NCI-H748 (cell line): Measurements from ENCODE around the gene RCAN1.

Experiments
- DNase-seq: peaks from one replicate; lab custom pipeline; 2025; ENCODE audit not compliant: unreplicated experiment; lab: John Stamatoyannopoulos, UW

The RCAN1 gene

DNA sequence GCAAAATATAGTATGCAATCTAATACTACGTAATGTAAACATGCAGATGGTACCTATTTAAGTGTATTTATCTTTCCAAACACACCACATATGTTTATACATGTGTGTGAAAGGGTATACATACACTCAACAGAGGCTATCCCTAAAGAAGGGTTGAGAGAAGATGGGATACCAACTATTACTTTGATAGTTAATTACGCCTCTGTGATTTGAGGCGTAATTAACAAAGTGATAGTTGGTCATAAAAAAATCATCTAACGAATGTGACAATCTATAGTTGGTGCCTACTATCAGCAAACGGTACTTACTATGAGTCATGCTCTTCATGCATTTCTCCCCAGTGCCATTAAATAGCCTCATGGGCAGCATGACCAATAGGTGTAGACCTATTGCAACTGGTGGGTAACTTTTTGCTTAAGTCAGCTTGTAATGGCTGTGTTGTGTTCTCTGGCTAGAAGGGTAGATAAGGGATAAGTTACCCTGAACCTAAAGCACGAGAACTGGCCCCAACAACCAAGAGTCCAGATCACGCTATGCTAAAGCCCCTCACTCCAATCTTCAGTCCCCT, 15.3 kb downstream of the RCAN1 start:
- peak; percentile 86 for DNase-seq

DNA sequence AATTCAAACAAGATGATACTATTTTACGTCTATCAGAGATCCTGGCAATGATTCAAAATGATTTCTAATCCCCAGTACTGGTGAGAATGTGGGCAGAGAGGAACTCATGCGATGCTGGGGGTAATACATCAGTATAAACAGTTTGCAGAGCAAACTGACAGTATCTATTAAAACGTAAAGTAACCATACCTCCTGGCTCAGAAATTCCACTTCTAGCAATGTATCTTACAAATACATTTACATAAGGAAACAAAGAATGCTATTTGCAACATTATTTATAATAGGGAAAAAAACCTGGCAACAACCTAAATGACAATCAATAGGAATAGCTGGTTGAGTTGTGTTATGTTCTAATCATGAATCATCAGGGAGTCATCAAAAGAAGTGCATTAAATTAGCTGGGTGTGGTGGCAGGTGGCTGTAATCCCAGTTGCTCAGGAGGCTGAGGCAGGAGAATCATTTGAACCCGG, 15.9 kb downstream of the RCAN1 start:
- DNase-seq: peak; percentile 96

DNA sequence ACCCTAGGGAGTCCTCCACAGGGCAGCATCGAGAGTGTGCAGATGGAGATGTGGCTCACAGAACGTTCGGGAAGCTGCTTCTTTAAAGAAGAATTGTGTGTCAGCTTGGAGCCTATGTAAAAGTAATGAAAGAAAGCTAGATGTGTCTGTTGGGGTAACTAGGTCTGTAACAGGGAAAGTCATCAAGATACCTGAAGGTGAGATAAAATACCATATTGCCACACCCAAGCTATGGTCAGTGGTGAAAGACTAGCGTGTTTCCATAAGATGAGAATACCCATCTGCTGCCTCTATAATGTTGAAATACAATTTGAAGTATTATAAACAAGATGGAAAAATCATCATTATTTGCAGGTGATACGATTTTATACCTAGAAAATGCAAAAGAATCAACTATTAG, 17.5 kb downstream of the RCAN1 start:
- DNase-seq: no peak

DNA sequence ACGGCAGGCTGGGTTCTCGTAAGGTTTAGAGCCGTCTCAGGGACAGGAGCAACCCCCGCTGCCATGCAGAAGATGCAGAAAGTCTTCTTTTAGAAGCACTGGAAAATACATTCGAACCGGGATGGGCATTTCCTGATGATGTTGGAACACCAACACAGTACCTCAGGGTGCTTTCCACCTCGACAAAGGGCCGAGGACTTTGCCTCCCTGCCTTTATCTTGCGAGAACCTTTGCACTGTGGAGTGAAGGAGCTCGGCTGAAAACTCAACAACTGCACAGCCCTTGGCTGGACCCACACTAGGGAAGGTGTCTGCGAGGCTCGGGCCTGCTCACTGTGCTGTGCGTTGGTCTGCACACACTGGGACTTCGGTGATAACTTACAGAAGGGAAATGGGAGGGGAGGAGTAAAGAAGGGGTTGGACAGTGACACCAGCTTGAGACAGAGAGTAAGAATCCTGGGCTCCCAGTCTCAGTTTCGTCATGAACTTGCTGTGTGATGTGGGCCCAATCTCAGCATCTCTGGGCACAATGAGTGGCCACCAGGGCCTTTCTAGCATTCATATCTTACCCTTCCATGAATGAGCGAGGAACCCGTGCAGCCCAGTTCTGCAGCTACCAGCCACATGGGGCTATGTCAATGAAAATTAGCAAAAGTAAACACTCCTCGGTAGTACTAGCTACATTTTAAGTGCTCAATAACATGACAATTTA, 18.2 kb downstream of the RCAN1 start:
- DNase-seq: peak; percentile 56

DNA sequence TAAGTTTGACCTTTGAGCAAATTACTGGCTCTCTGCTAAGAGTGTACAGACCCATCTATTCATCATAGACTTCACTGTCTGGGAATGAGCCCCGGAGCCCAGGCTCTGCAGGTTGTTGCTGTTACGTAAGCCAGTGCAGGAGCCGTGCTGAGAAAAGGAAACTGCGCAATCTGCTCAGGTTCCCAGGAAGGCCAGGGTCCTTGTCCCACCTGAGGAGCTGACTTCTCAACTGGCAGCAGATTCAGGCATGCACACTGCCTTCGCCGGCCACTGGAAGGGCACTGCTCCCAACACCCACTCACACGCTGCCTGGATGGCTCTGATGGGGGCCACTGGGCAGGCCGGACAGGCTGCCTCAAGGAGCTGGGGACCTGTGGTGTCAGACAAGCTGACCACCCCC, 19.5 kb downstream of the RCAN1 start:
- no peak for DNase-seq

DNA sequence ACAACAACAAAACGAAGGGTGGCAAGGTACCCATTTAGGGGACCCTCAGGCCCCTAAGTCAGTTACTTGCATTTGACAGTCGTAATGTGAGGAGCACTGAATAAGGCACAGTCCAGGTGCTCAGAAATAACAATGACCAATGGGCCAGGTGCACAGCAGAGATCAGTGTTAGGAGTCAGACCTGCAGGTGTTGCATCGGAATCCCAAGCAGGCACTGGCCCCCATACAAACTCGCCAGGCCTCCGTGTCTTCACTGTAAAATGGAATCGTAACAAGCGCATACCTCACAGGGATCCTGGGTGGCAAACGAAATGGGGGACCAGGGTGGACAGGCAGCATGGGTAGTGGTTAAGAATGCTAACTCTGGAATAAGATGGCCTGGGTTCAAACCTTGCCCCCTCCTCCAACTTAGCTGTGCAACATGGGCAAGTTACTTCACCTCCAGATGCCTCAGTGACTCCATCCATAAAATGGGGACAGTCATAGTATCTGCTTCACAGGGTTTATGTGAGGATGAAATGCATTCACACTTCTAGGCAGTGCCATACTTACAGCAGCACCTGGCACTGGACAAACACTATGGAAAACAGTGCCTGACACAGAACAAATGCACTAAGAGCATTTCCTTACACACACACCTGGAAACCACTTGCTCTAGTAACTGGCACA, 20.2 kb downstream of the RCAN1 start:
- DNase-seq: peak; percentile 53

DNA sequence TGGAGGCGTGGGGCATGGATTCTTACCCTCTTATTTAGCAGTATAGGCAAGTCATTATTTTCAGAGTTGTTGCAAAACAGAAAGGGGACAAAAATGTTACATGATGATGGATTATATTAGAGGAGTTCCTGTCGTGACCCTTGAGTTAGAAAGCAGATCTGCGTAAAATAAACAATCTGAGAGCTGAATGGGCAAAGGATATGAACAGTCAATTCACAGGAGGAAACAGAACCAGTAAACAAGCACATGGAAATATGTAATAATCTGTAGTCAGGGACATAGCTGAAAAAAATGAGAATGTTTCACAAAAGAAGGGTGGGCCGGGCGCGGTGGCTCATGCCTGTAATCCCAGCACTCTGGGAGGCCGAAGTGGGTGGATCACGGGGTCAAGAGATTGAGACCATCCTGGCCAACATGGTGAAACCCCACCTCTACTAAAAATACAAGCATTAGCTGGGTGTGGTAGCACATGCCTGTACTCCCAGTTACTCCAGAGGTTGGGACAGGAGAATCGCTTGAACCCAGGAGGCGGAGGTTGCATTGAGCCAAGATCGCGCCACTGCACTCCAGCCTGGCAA, 20.9 kb downstream of the RCAN1 start:
- DNase-seq: peak; percentile 25

DNA sequence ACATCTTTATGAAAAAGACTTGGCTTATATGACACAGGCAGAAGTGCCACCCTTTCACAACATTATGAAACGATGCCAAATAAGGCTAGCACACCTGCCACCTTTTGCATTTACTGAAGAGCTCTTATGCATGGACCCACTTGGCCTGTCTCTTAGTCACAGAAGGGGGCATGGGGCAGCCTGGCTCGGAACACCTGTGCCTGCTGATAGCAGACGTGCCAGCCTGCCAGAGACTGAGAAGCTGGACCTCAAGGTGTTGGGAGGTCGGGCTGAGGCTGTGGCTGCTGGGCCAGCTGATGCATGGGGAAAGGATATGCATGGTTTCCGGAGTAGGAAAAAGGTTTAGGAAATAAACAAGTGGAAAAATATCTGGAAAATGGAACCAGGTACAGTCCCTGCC, 21.5 kb downstream of the RCAN1 start:
- peak; percentile 96 for DNase-seq

DNA sequence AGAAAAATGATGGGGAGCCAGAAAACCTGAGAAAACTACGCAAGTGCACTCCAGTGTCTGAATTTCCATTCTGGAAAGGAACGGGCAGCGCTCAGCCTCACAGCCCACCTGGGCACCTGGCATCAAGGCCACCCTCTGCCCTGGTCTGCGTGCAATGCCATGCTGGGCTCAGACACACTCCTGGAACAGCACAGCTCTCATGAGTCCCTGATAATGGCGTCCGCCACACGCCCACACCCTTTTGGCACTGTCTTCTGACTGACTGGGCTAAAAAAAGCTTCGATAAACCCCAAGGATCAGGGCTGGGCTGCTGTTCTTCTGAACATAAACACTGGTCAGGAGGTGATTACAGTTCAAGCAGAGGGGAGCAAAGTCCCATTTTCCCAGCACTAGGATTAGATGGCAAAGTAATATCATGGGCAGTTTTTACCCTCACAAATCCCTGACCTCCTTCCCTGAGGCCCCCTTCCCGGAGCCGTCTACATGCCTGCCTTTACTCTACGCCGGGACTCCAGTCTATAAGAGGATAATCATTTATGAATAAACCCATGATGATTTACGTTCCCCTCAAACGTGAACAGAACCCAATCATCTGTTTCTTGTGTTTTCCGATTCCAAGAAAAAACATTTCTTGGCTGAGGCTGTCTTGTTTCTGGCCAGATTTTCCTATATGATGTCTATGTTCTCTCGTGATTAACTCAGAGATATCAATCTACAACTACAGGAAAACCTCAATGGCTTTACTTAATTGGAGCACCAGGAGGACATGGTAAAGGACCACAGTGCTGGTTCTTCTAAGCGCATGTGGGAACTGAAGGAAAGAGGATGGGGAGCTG, 22.6 kb downstream of the RCAN1 start:
- peak; percentile 49 for DNase-seq

DNA sequence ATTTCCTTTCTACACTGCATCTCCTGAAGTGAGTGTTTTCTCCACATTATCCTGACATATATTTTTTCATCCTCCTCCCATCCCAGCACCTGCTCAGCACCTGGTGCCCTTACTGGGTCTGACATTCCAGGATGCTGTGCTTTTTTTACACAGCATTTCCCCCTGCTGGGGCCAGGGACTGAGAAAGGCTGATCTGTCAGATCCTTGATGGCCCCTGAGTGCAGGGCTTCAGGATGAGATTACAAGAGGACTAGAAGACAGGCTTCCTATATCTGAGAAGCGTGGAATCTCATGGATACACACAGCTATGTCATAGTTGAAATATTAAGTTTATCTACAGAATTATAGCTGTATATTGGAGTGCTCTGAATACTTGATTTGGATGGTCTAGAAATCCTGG, 24.4 kb downstream of the RCAN1 start:
- DNase-seq: peak; percentile 83

DNA sequence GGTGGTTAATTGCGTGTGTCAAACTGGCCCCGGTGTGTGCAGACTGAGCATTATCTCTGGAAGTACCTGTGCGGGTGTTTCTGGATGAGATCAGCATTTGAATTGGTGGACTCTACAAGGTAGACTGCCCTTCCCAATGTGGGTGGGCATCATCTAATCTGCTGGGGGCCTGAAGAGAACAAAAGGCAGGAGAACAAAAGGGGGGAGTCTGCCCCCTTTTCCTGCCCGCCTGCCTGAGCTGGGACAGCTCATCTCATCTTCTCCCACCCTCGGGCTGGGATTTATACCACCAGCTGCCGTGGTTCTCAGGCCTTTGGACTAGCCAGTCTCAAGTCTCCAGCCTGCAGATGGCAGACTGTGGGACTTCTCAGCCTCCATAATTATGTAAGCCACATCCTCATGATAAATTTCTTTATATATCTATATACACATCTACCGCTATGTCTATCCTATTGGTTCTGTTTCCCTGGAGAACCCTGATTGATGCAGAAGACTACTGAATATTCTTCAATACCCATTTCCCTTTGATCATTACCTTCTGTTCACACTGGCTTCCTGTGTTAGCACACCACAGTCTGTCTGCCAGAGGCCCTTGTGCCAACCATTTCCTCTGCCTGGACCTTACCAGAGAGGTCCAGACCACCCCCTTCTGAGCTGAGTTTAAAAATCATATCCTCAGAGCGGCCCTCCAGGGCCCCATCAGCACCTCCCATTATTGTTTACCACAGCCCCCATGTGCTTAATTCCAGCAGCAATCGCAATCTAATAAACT, 25.2 kb downstream of the RCAN1 start:
- DNase-seq: peak; percentile 73

DNA sequence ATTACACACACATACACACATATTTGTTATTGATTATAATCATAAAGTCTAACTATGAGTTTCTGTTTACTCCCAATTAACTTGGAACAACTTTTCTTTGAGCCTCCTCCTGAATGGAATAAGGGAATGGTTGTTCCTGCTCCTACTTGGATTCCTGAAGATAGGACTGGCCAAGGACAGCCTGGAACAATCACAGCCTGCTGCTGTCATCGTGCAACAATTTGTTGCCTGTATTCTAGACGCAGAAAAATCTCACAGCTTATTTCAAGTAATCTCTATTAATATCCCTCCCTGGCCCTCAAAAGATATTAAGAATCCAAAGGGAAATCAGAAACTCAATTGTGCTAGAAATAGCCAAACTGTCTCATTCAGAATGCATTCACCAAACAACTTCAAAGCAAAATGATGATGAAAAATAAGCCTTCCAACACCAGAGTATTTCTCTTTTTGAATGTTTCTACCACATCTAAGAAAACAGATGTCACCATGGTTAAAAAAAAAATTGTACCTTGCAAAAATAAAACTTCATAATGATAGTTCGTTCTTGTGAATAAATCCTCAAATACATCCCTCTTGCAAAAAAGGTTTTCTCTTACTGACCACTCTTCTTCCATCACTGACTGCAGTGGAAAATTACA, 30.9 kb downstream of the RCAN1 start:
- no peak for DNase-seq

DNA sequence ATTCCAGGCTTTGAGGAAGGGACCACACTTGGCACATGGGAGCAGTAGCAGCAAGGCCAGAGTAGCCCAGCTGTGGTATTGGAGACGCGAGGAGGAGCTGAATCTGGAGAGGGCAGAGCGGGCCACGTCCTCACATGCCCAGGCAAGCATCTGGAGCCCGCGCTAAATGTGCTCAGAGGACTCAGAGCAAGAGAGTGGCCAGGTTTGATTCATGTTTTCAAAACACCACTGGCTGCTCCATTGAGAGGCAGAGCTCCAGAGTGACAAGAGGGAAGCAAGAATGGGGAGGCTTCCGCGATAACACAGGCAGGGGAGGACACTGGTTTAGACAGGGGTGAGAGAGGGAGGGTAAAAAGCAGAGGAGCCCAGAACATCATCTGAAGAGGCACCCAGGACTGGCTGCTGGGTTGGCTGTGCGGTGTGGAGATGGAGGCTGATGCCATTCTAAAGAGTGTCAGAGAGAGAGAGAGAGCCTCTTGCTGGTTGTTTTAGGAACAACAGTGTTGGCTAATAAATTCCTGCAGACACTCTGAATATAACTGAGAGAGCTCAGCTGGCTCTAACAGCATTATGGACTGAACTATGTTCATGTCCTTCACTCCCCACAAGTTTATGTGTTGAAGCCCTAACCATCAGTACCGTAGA, 32.3 kb downstream of the RCAN1 start:
- DNase-seq: peak; percentile 47

DNA sequence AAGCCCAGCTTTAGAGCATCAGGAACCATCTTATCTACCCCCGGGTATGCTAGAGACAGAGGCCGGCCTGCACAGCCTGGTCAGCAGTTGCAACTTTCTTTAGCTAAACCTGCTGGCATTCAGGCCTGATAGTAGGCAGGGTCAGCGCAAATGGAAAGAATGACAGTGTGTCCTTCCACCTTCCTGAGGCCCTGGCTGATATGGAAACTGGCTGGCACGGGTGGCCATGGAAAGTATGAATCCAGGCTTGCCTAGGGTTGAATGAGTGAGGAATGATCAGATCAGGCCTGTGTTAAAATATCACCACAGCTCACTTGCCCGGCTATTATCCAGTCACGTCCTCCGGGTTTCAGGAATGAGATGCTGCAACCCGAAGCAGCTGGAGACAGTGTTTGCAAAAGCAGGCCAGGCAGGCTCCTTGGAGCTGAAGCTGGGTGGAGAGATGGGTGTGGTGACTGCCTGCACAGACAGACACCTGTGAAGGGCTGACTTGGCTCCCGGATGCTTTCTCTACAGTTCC, 34.7 kb downstream of the RCAN1 start:
- DNase-seq: peak; percentile 79

DNA sequence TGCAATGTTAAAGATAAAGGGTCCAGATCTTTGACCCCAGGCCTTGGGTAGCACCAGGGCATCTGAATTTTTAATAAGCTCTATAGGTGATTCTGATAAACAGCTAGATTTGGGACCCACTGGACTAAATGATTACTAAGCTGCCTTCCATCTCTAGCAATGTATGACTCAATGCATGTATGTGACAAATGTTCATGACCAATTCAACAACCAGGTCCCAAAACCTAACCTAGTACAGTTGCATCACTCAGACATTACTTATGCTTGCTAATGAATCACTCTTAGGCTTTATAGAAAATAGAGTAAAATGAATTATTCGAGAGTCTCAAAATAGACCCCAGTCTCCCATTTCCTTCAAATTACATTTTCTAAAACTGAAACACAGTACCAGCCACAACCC, 35.5 kb downstream of the RCAN1 start:
- no peak for DNase-seq

DNA sequence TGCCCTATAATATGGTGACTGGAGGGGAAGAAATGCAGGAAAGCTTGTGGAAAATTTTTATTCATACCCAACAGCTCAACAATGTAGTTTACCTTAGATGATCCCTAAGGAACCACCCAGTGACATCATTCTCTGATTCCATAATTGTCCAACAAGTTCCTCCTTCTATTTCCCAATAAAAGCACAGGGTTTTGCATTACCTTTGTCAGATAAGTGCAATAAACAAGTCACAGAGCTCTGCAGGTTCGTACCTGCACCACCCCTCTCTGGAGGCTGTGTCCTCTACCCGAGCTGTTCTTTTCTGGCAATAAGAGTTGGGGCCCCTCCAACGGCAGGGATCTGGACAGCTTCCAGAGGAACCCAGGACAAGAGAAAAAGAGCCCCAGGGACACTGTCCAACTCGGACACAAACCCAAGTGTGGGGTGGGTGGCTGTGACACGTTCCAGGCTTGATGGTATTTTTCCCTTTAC, 38.8 kb downstream of the RCAN1 start:
- DNase-seq: no peak

DNA sequence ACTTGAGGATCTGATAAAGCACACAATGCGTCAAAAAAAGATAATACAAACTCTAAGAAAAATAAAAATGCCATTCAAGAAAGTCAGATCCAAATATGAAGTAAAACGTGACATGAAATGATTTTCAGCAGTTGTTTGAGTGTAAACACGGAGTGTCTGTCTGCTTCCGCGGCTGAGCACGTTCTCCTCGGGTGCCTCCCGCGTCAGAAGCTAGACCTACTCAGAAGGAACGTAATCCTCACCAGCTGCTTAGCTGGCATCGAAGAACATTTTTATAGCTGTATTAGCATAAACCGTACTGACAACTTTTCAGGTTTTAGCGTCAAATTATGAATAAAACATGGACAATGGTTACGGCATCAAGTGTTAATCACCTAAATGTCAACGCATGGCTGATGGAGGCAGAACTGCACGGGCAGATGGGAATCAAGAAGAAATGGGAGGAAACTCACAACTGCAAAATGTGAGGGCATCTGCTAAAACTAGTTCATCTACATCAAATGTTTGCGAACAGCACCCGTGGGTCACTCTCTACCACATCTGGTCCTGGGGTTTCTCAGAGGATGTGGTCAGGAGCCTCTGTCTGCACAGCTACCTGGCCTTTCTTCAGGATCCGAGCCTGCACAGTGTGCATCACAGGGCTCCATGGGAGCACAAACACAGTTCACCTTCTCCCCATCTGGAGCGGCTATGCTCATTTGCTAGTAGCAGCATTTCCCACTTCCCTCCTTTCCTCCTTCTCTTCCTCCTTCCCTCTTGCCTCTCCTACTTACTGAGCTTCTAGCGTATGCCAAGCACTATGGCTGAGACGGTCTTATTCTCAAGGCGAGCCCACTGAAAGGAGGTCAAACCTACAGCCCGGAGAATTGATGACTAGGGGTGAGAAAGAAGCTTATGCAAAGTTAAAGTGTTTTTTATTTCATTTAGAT, 40.0 kb downstream of the RCAN1 start:
- DNase-seq: no peak

DNA sequence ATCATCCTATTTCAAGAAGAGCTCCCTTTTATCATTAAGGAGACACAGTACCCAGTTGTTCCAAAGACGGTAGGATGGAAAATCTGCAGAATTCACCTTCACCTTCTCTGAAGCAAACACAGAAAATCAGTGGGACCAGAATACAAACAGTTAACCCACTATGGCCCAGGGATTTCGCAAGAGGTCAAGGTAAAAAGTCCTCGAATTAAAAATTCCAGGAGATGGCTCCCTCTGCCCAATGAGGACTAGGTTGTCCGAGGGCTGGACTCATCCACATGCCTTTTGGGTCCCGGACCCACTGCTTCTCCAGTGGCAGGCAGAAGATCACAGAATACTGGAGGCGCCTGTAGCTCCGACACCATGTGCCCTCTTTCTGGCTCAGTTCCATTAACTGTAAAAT, 42.9 kb downstream of the RCAN1 start:
- no peak for DNase-seq
